M059J (cell line): ENCODE data around the gene TCF25. TPM values are rescaled to one million over a fixed set of nuclear protein-coding genes. Genes with fewer than 3 reads are reported as not detected.
A peak's percentile ranks its signal among the peaks of the same experiment; 100 is the strongest.
"Not testable (repeated sequence)": the region's sequence is repeated elsewhere in the genome, so short reads cannot be mapped to it uniquely, and the experiment has no call there.

Experiments used
- DNase-seq: peaks from one replicate; pipeline ENCODE4 v3.0.0-alpha.2; 2012; ENCODE audit warnings: low read depth
- total RNA-seq: library from RNA; depleted of rRNA; stranded (reverse); fragments of >200 nt; shearing (Covaris generic); gene quantifications from 2 replicates; pipeline ENCODE4 v1.2.3, GENCODE V29; 2014

The TCF25 gene
- total RNA-seq, 1 experiment from 2014 or later = 103 TPM

DNA sequence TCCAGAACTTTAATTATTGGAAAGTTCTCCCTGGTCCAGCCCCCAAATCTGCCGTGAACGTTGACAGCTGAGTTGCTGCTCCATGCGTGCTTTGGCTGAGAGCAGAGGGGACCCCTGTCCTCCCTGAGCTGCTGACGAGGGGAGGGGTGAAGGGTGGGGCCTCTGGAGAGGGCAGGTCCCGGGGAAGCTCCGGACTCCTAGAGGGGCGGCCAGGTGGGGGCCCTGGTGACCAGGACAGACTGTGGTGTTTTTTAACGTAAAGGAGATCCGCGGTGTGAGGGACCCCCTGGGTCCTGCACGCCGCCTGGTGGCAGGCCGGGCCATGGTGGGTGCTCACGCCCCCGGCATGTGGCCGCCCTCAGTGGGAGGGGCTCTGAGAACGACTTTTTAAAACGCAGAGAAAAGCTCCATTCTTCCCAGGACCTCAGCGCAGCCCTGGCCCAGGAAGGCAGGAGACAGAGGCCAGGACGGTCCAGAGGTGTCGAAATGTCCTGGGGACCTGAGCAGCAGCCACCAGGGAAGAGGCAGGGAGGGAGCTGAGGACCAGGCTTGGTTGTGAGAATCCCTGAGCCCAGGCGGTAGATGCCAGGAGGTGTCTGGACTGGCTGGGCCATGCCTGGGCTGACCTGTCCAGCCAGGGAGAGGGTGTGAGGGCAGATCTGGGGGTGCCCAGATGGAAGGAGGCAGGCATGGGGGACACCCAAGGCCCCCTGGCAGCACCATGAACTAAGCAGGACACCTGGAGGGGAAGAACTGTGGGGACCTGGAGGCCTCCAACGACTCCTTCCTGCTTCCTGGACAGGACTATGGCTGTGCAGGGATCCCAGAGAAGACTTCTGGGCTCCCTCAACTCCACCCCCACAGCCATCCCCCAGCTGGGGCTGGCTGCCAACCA lies 45.3 kb downstream of the TCF25 start, which contains the start of gene MC1R:
MC1R (plus strand) TSS at position 410 of the 895 bp plus-strand sequence; CDS start at position 807, 397 bp downstream.
- DNase-seq = no peak

DNA sequence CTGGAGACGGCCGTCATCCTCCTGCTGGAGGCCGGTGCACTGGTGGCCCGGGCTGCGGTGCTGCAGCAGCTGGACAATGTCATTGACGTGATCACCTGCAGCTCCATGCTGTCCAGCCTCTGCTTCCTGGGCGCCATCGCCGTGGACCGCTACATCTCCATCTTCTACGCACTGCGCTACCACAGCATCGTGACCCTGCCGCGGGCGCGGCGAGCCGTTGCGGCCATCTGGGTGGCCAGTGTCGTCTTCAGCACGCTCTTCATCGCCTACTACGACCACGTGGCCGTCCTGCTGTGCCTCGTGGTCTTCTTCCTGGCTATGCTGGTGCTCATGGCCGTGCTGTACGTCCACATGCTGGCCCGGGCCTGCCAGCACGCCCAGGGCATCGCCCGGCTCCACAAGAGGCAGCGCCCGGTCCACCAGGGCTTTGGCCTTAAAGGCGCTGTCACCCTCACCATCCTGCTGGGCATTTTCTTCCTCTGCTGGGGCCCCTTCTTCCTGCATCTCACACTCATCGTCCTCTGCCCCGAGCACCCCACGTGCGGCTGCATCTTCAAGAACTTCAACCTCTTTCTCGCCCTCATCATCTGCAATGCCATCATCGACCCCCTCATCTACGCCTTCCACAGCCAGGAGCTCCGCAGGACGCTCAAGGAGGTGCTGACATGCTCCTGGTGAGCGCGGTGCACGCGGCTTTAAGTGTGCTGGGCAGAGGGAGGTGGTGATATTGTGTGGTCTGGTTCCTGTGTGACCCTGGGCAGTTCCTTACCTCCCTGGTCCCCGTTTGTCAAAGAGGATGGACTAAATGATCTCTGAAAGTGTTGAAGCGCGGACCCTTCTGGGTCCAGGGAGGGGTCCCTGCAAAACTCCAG lies 46.4 kb downstream of the TCF25 start:
- no peak for DNase-seq

DNA sequence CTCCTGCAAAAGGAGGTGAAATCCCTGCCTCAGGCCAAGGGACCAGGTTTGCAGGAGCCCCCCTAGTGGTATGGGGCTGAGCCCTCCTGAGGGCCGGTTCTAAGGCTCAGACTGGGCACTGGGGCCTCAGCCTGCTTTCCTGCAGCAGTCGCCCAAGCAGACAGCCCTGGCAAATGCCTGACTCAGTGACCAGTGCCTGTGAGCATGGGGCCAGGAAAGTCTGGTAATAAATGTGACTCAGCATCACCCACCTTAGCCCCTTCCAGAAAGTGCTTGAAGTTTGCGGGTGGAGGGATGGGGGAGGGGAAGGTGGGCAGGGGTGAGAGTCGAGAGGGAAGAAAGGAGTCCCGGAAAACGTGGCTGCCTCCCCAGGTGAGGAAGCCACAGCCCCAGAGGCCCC lies 47.3 kb downstream of the TCF25 start:
- DNase-seq = peak; percentile 46

DNA sequence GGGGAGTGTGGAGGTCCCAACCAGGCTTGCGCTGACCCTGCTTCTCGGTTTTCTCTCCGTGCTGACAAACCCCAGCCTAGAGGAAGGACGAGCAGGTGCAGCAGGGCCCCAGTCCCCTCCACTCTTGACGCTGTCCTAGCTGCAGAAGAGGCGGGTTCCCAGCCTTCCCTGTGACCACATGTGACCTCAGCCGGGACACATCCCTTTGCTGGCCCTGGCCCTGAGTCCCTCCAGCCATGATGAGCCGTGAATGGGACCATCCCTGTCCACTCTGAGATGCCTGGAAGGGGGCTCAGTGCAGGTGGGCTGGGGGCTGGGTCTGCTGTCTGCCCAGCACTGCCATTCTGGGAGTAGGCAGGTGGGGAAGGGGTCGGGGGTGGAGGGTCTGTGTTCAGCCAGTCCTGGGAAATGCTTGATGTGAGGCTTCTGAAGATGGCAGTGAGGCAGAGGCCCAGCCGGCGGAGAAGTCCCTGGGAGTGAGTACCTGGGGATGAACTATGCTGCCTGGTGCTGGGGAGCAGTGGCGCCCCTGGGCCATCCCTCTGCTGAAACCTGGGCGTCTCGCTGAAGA lies 47.8 kb downstream of the TCF25 start:
- DNase-seq = no peak

DNA sequence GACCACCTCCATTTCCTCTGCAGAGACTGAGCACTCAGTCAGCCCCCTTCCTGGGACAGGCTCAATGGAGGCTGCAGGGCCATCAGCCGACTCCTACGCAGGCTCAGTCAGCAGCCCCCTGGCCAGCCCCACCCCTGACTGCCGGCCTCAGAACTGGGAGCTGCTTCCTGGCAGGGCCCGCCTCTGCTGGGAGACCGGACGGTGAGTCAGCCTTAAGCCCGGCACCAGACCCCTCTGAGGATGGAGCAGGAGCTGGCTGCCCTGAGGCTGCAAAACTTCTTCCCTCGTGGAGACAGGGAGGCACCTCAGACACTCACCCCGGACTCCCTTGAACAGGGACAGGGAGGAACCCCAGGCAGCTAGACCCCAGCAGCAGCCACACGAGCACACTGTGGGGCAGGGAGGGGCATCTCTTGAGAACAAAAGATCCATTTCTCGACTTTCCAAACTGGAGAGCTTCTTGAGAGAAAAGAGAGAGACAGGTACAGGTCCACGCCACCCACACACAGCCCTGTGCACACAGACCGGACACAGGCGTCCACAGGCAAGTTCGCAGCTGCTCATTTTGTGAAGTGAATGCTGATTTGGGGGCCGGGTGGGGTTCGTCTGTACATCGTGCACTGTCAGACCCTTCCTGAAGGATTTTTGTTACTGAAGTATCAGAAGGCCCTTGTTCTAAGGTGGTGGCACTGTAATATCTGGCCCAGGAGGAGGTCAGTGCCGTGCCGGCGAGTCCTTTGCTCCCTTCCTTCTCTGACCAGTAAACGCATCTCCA lies 48.5 kb downstream of the TCF25 start:
- peak; percentile 98 for DNase-seq

DNA sequence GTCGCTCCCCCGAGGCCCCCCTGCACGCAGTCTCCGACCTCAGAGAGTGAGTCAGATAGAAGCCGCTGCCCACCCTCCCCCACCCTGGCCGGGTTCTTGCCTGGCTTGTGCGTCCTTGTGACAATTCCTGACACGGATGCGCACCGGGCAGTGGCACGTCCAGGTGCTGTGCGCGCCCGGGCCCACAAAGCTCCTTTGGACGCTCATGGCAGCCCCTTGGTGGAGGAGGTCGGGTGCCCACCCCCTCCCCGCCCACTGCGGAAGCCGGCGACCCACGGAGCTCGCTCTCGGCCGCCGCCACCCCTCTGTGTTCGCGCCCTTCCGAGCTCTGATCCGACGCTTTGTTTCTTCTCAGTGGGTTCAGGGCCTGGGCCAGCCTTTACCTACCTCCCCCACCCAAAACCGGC lies 49.1 kb downstream of the TCF25 start:
- peak; percentile 97 for DNase-seq

DNA sequence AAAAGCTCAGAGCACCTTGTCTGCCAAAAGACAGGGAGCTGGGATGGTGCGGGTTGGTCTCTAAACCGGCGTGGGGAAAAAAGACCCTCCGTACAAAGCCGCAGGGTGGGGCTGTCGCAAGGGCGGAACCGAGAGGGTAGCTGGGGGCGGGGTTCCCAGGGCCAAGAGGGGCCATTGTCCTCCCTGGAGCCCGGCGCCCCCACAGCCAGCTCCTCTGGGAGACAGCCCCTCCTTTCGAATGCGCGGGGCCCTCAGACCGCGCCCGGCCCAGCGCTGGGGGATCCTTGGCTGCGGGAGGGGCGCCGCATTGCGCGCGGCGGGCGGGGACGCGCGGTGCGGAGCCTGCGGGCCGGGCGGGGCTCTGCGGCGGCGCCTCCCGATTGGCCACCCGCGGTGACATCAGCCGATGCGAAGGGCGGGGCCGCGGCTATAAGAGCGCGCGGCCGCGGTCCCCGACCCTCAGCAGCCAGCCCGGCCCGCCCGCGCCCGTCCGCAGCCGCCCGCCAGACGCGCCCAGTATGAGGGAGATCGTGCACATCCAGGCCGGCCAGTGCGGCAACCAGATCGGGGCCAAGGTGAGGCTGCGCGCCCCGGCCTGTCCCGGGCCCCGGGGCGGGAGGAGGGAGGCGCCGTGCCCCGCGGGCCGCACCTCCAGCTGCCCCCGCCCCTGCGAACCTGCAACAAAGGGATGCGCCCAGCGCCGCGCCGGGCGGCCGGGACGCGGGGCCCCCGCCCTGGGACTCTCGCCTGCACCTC lies 49.7 kb downstream of the TCF25 start, which contains the start of gene TUBB3:
TUBB3 (plus strand) TSS at position 459 of the 756 bp plus-strand sequence; CDS start at position 519, 60 bp downstream.
- peak; percentile 77 for DNase-seq

DNA sequence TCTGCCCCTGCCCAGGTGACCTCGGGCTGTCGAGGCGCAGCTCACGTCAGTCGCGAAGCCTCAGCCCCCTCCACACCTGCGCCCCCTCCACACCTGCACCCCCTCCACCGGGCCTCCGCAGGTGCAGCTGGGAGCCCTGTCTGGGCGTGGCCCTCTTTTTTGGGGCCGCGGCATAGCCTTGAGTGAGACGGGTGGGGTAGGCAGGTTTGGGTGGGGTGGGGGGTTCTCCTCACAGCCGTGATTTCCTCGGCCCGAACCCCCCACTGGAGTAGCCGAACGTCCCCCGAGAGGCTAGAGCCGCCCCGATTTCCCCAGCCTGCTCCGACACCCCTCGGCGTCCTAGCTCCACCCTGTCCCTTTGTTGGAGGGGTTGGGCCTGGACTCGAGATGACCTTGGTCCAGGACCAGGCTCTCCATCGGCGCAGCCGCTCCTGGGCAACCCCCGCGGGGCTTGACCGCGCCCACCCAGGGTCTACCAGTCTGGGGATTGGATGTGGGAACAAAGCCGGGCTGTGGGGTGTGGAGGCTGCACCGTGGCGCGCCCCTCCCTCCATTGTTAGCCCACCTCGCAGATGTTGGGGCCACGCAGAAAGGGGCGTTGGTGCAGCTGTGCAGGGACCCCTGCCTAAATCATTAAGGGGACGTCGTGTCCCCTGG lies 50.4 kb downstream of the TCF25 start:
- no peak for DNase-seq

DNA sequence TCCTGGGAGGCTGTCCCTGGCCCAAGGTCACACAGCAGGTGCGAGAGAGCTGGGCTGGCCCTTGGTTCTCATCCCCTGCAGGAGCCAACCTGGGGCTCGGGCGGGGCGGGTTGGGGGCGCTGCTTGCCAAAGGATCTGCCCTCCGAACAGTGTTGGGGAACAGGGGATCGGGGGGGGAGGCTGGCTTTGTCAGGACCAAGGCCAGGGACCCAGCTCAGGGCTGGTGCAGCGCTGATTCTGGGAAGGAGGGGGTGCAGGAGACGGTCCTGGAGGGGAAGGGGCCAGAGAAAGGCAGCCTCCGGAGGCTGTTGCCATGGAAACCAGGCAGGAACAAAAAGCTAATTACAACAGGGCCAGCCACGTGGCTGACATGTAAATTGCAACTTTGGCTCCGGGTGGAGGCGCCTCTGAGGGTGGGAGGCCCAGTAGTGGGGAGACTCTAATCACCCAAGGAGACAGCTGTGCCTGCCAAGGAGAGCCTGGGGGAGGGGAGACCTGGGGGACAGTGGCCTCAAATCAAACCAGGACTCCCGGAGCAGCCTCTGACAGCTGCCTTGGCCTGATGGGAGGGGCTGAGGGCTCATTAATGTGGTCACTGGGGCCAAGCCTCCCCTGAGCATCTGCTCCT lies 51.0 kb downstream of the TCF25 start:
- peak; percentile 51 for DNase-seq

DNA sequence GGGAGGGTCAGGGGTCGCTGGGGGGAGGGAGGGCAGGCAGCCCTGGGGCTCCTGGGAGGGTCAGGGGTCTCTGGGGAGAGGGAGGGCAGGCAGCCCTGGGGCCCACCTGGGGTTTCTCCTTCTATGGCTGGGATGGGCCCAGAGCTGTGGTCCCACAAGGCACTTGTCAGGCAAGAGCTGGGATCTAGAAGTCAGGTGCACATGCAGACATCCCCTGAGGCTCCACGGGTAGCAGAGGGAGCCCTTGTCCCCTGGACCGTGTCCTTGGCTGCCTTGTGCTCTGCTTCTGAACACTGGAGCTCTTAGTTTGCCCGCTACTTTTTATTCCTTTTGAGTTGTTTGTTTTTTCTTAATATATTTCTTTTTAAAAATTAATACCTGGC lies 51.5 kb downstream of the TCF25 start:
- no peak for DNase-seq

DNA sequence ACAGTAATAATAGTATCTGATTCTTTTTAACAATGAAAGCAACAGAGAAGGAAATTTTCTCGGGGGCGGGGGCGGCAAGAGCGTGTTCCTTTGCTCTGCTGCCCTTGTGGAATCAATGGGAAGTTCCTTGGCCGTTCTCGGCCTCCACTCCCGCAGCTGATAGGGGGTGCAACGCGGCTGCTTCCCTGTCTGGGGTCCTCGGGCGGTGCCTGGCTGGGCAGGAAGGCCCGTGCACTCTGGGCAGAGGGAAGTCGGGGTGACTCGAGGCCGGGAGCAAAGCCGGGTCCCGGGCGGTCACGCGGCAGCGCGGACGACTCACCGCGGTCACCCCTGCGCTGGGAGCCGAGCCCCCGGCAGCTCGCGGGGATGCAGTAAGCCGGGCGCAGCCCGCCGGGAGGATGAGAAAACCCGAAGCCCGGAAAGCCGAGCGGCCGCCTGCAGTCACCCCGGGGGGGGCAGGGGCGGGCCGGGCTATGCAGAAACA lies 52.2 kb downstream of the TCF25 start:
- no peak for DNase-seq

DNA sequence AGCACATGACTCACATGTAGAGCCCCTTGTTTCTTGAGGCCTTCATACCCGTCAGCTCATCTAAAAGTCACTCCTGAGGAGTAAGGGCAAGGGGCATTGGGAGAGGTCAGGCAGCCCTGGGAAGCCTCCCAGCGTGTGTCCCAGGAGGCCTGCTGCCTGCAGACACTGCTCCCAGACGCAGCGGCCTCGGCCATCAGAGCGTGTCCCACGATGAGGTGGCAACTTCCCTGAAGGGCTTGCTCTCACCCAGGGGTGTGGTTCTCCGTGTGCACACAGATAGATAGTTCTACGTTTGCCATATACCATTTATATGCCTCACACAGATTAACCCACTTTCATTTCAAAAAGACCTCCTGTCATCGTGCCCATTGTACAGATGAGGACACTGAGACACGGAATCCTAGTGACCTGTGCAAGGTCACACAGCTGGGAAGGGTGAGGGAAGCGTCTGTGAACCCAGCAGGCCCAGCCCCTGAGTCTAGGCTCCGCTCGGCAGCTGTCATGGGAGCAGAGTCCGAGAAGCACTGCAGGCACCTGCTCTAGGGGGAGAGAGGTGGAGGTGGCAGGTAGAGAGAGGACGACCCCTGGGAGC lies 58.0 kb downstream of the TCF25 start:
- DNase-seq = no peak

DNA sequence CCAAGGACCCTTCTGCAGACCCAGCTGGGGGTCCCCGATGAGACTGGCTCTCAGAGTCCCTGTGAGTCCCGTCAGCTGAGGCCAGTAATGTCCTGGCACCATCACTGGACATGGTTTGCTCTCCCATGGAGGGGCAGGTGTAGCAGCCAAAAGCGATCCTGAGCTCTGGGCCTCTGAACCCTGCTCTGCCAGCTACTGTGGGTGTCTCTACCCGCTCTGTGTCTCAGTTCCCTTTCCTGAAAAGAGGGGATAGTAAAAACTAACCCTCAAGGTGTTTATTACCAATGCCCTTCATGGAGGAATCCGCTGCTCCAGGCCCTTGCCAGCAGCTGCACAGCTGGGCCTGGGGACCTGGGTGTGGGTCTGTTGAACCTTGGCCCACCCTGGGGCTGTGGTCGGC lies 58.6 kb downstream of the TCF25 start:
- no peak for DNase-seq

DNA sequence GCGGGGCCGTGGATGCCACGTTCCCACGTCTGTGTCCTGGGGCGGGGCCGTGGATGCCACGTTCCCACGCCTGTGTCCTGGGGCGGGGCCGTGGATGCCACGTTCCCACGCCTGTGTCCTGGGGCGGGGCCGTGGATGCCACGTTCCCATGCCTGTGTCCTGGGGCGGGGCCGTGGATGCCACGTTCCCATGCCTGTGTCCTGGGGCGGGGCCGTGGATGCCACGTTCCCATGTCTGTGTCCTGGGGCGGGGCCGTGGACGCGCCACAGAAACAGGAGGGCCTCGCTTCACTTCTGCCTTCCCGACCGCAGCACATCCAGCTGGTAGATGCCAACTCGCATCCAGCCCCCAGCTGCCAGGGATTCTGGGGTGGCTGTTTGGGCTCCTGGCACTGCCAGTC lies 60.6 kb downstream of the TCF25 start:
- DNase-seq = not testable (repeated sequence)

DNA sequence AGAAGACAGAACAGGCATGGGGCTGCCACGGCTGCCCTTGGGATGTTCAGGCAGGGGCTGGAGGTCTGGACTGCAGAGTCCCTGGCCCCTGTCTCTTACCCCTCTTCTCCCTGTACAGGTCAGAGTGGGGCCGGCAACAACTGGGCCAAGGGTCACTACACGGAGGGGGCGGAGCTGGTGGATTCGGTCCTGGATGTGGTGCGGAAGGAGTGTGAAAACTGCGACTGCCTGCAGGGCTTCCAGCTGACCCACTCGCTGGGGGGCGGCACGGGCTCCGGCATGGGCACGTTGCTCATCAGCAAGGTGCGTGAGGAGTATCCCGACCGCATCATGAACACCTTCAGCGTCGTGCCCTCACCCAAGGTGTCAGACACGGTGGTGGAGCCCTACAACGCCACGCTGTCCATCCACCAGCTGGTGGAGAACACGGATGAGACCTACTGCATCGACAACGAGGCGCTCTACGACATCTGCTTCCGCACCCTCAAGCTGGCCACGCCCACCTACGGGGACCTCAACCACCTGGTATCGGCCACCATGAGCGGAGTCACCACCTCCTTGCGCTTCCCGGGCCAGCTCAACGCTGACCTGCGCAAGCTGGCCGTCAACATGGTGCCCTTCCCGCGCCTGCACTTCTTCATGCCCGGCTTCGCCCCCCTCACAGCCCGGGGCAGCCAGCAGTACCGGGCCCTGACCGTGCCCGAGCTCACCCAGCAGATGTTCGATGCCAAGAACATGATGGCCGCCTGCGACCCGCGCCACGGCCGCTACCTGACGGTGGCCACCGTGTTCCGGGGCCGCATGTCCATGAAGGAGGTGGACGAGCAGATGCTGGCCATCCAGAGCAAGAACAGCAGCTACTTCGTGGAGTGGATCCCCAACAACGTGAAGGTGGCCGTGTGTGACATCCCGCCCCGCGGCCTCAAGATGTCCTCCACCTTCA lies 61.5 kb downstream of the TCF25 start:
- DNase-seq = no peak

DNA sequence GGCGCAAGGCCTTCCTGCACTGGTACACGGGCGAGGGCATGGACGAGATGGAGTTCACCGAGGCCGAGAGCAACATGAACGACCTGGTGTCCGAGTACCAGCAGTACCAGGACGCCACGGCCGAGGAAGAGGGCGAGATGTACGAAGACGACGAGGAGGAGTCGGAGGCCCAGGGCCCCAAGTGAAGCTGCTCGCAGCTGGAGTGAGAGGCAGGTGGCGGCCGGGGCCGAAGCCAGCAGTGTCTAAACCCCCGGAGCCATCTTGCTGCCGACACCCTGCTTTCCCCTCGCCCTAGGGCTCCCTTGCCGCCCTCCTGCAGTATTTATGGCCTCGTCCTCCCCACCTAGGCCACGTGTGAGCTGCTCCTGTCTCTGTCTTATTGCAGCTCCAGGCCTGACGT lies 62.2 kb downstream of the TCF25 start:
- not testable (repeated sequence) for DNase-seq

DNA sequence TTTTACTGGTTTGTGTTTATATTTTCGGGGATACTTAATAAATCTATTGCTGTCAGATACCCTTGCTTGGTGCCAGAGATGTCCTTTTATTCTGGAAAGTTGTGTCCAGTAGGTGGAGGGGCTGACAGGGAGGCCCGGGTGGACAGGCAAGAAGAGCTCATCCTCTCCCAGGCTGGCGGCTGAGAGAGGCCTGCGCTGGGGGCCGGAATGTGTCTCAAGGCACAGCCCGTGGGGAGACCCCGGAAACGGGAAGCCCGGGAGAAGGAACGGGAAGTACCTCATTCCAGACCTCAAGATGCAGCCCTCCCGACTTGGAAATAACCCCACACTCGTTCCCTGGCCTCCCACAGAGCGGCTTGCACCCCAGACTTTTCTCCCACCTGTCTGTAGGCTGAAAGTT lies 62.6 kb downstream of the TCF25 start:
- no peak for DNase-seq

DNA sequence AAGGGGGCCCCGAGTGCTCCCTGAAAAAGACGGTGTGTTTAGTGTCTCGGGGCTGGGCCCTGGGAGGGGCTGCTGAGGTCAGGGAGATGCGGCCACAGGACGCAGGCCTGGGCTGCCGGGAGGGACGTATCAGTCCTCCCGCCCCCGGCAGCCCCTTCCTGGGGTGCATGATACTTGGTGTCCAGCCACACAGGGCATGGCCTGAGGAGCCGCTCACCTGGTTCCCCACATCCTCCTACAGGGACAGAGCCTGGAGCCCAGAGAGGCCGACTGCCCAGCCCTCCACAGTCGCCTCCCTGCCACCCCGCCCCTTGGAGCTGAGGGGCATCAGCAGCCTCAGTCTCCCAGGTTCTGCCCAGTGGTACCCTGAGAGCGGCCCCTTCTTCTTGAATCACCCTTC lies 63.1 kb downstream of the TCF25 start:
- no peak for DNase-seq
